IPS-18a (cell line): ENCODE data around the gene A1CF.

ENCODE experiments used
- H3K27ac ChIP-seq: one replicate; pipeline ENCODE4 v1.5.1; 2013; ENCODE audit warnings: low read length
- H3K27me3 ChIP-seq: one replicate; pipeline ENCODE4 v1.6.1; 2013; ENCODE audit warnings: mild to moderate bottlenecking, low read length; ENCODE audit not compliant: control insufficient read depth, insufficient read depth
- H3K36me3 ChIP-seq: one replicate; pipeline ENCODE4 v1.6.1; 2013; ENCODE audit warnings: low read depth, low read length; ENCODE audit not compliant: control insufficient read depth
- H3K4me1 ChIP-seq: one replicate; pipeline ENCODE4 v1.6.1; 2013; ENCODE audit warnings: low read depth, low read length; ENCODE audit not compliant: control insufficient read depth
- H3K4me3 ChIP-seq: one replicate; pipeline ENCODE4 v1.5.1; 2013; ENCODE audit warnings: low read length
- H3K9ac ChIP-seq: one replicate; pipeline ENCODE4 v1.6.1; 2013; ENCODE audit warnings: mild to moderate bottlenecking, low read length, moderate library complexity
- H3K9me3 ChIP-seq: one replicate; pipeline ENCODE4 v1.6.1; 2013; ENCODE audit warnings: low read depth, low read length; ENCODE audit not compliant: control insufficient read depth

Gene A1CF

DNA sequence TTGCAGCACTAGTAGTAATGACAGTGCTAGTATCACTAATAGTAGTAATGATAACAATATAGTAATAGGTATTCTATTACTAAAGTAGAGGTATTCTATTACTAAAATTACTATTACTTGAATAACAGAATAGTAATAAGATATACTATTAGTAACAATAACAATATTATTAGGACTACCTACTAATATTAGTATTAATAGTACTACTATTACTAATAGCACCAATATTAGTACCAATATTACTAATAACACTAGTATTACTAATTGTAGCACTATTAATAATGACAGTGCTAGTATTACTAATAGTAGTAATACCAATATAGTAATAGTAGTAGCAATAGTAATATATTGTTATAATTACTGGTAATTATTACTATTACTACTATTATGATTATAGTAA lies 24.1 kb downstream of the A1CF start:
- H3K36me3 ChIP-seq: no peaks in the 10 kb centered on the region
- H3K4me1 ChIP-seq: peaks cover 10% of the 10 kb centered on the region
- no peaks in the 10 kb centered on the region for H3K27me3 ChIP-seq
- no peak overlapping the region for H3K27ac ChIP-seq
- no peak overlapping the region for H3K9ac ChIP-seq
- H3K9me3 ChIP-seq: no peaks in the 10 kb centered on the region
- no peak overlapping the region for H3K4me3 ChIP-seq

DNA sequence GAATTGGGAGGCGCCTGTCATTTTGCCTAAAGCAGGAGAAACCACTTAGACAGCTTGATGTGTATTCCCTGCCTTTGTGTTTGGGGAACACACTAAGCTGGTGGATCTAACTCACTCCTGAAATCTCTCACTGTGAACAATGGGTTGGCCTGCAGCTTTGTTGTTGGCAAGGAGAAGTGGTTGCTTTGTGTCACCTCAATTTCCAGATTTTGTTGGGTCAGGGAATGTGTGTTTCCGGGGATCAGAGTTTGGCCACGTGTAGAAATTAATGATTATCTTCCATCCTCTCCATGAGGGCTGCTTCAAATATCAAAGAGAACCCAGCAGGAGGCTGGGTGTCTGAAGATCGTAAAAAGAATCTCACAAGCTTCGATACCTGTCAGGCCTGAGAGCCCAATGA lies 27.8 kb downstream of the A1CF start:
- Histone ChIP-seq H3K27me3 (no peaks in the 10 kb centered on the region), H3K9ac (no peak overlapping the region), H3K4me1 (peaks cover 10% of the 10 kb centered on the region), H3K9me3 (no peaks in the 10 kb centered on the region), H3K36me3 (no peaks in the 10 kb centered on the region), H3K27ac (no peak overlapping the region), H3K4me3 (no peak overlapping the region)

GRCh38 chr10:50855461-50855860 lies 30.0 kb downstream of the A1CF start:
- peaks cover 10% of the 10 kb centered on the region for H3K4me1 ChIP-seq

GRCh38 chr10:50855015-50855414 lies 30.4 kb downstream of the A1CF start:
- Histone ChIP-seq H3K27me3 (no peaks in the 10 kb centered on the region), H3K9me3 (no peaks in the 10 kb centered on the region), H3K36me3 (no peaks in the 10 kb centered on the region), H3K27ac (no peak overlapping the region), H3K4me1 (peaks cover 10% of the 10 kb centered on the region), H3K9ac (no peak overlapping the region), H3K4me3 (no peak overlapping the region)

More at GRCh38 chr10:50855461-50855860, 30.0 kb downstream of the A1CF start:
- no peak overlapping the region for H3K4me3 ChIP-seq
- no peaks in the 10 kb centered on the region for H3K27me3 ChIP-seq
- no peak overlapping the region for H3K9ac ChIP-seq
- H3K9me3 ChIP-seq: no peaks in the 10 kb centered on the region
- no peak overlapping the region for H3K27ac ChIP-seq
- no peaks in the 10 kb centered on the region for H3K36me3 ChIP-seq

DNA sequence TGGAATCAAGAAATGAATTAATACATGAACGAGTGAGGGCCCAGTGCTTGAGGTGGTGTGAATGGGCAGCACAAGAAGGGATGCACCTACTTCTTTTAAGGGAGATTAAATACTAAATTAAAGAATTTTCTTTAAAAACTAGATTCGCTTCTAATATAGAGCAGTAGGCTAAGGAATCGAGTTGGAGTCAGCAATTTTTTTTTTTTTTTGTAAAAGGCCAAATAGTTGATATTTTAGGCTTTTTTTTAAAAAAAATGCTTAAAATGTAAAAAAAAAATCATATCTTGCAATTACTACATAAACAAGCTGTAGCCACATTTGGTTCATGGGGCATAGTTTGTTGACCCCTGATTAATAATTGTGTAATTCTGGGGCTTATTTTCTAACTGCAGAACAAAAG lies 31.9 kb downstream of the A1CF start:
- peaks cover 10% of the 10 kb centered on the region for H3K4me1 ChIP-seq
- no peaks in the 10 kb centered on the region for H3K9me3 ChIP-seq
- no peak overlapping the region for H3K4me3 ChIP-seq
- H3K27ac ChIP-seq: no peak overlapping the region
- H3K36me3 ChIP-seq: no peaks in the 10 kb centered on the region
- no peak overlapping the region for H3K9ac ChIP-seq
- H3K27me3 ChIP-seq: no peaks in the 10 kb centered on the region

DNA sequence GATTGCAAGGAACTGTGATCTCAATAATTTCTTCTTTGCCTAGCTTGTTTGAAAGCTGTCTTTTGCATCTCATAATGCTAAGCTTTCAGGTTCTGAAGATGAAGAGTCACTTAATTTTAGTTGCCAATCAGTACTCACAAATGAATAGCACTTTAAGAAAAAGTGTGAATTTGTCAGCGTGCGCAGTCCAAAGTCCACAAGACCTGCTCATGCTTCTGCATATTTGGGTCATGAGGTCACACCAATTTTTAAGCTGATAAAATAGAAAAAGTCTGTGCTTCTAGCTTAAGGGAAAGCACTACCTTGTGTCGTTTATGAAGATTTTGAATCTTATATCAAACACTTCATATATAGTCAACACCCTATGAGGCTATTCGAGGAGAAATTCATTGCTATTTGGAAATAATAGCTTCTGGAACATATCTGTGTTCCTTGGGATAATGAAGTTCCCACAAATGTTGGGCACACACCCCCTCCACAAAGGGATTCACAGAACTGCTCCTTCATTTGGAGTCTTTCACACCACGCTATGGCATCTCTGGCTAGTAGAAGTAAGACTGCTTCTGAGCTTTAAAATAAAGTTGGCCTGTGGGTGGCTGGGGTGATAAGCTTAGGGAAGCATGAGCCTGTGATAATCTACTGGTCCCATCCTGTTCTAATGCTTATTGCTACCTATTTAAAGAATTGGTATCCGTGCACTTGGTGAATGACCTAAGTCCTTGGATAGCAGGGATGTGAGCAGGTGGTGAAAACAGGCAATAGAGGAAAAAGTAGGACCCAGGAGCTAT lies 33.3 kb downstream of the A1CF start:
- Histone ChIP-seq H3K4me1 (peaks cover 1% of the 10 kb centered on the region), H3K9ac (no peak overlapping the region), H3K36me3 (no peaks in the 10 kb centered on the region), H3K4me3 (no peak overlapping the region), H3K27ac (no peak overlapping the region), H3K9me3 (no peaks in the 10 kb centered on the region), H3K27me3 (no peaks in the 10 kb centered on the region)

DNA sequence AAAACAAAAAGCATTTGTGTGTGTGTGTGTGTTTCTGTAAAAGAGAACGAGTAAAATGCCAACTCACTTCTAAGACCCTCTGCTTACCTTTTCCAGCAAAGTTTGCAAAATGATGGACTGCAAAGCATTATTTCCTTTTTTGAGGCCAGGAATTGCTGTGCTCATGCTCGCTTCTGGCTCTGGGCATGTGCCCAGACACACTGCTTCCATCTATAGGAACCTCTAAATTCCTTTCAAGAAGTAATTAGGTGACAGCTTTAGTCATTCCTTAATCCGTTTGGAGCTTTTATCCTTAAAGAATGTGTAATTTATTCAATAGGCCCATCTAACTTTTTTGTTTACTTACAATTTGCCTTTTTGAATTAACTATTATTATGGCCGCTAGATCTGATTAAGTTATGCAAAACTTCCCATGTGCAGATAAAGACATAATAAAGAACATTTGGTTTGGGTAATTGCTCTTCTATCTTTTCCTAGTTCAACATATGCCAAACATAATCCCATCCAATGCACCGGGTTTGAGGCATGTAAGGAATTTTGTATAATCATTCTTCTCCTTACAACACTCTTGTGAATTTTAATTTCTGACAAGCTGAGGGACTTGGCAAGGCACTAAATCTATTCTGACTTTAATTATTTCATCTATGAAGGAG lies 34.7 kb downstream of the A1CF start:
- no peak overlapping the region for H3K27ac ChIP-seq
- peaks cover 8% of the 10 kb centered on the region for H3K4me1 ChIP-seq
- no peaks in the 10 kb centered on the region for H3K9me3 ChIP-seq

GRCh38 chr10:50846753-50847152 lies 38.7 kb downstream of the A1CF start:
- Histone ChIP-seq H3K27me3 (no peaks in the 10 kb centered on the region), H3K36me3 (no peaks in the 10 kb centered on the region), H3K4me3 (no peak overlapping the region), H3K9me3 (no peaks in the 10 kb centered on the region), H3K27ac (no peak overlapping the region), H3K9ac (no peak overlapping the region), H3K4me1 (peaks cover 8% of the 10 kb centered on the region)

More for the DNA sequence above, 34.7 kb downstream of the A1CF start:
- Histone ChIP-seq H3K4me3 (no peak overlapping the region), H3K36me3 (no peaks in the 10 kb centered on the region), H3K27me3 (no peaks in the 10 kb centered on the region), H3K9ac (no peak overlapping the region)

DNA sequence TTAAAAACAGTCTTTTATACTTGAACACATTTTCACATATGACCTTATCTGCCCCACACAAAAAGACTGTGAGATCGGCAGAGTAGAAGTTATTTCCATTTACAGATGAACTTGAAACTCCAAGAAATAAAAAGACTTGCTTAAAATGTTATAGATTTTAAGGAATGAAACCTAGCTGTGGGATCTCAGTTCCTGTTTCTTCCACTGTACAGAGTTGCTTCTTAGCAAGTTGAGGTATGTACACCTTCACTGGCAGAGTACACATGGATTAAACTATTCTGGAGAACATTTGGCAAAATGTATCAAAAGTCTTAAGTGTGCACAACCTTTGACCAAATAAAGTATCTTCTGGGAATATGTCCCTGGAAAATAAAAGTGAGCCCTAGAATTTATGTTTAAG lies 48.3 kb downstream of the A1CF start:
- Histone ChIP-seq H3K36me3 (no peaks in the 10 kb centered on the region), H3K27me3 (no peaks in the 10 kb centered on the region), H3K9ac (no peak overlapping the region), H3K9me3 (no peaks in the 10 kb centered on the region), H3K4me1 (no peaks in the 10 kb centered on the region), H3K4me3 (no peak overlapping the region), H3K27ac (no peak overlapping the region)

DNA sequence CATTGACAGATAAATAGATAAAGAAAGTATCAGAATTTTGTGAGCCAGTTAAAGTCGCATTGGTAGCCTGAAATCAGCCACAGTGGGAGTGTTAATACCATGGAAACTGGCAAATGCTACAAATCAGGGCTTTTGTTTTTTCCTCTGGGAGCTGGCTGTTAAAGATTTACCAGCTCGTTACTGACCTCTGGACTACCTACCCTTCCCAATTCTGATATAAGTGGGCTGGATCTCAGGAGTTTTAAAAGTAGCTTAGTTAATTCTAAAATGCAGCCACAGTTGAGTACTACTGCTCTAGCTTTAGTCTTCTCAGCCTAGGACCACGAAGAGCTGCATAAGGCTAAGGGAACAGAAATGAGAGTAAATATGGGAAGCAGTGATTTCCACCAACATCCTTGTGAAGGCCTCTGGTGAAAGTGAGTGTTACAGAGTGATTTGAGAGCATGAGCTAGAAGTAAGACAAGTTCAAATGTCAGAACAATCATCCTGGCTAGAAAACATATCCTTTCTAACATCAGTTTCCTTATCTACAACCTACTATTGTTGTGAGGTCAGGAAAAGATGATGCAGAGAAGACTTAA lies 53.2 kb downstream of the A1CF start:
- no peaks in the 10 kb centered on the region for H3K27me3 ChIP-seq
- H3K4me3 ChIP-seq: no peak overlapping the region

DNA sequence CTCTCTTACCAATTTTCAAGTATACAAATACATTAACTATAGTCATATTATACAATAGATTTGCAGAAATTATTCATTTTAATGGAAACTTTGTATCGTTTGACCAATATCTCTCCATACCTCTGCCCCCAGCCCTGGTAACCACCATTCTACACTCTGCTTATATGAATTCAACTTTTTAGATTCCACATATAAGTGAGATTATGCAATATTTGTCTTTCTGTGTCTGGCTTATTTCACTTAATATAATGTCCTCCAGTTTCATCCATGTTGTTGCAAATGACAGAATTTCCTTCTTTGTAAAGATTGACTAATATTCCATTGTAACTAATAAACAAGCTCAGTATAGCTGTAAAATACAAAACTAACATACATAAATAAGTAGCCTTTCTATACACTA lies 55.4 kb downstream of the A1CF start:
- H3K9me3 ChIP-seq: no peaks in the 10 kb centered on the region
- no peak overlapping the region for H3K4me3 ChIP-seq
- no peaks in the 10 kb centered on the region for H3K4me1 ChIP-seq
- H3K27me3 ChIP-seq: no peaks in the 10 kb centered on the region
- H3K9ac ChIP-seq: no peak overlapping the region
- H3K36me3 ChIP-seq: no peaks in the 10 kb centered on the region
- H3K27ac ChIP-seq: no peak overlapping the region

More for the DNA sequence above, 53.2 kb downstream of the A1CF start:
- no peaks in the 10 kb centered on the region for H3K36me3 ChIP-seq
- no peaks in the 10 kb centered on the region for H3K9me3 ChIP-seq
- H3K9ac ChIP-seq: no peak overlapping the region
- no peaks in the 10 kb centered on the region for H3K4me1 ChIP-seq
- no peak overlapping the region for H3K27ac ChIP-seq
